ENCODE measurements around the gene OPRPN.

OPRPN gene, protein sequence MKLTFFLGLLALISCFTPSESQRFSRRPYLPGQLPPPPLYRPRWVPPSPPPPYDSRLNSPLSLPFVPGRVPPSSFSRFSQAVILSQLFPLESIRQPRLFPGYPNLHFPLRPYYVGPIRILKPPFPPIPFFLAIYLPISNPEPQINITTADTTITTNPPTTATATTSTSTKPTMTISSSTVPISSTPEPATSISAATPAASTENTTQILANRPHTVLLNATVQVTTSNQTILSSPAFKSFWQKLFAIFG

DNA sequence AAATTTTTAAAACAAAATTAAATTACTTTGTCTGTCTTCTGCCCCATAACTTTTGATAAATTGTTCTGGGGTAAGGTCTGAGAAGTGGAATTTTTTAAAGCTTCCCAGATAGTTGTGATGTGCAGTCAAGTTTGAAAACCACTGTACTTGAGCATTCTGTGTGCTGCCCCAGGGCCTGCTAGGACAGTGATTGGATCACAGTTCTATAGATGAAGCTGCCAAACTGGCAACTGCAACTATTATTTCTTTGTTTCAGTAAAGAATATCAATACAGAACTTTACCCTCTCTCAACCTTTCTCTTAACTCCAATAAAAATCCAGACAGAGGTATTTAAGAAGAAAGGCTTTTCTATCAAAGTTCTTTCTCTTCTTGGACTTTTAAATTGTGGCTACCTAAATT lies at the start of gene OPRPN:
Gene OPRPN (plus strand): TSS at position 361 of the 400 bp plus-strand sequence. CDS start 1,346 bp downstream, outside the sequence.
- DNase-seq = no peak

DNA sequence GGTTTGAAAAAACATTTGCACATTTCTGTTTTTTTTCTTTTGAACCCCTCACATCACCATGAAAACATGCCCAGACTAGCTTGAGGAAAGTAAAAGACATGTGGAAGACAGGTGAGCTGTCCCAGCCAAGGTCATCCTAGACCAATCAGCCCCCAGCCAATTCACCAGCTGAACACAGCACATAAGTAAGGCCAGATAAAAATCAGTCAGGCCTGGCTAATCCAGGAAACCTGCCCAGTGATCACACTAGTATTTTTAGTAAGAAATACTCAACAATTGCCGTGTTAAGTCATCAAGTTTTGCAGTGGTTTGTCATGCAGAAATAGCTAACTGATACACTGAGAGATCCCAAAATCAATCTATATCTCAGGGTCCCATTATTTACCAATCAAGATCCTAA lies 41.6 kb upstream of the OPRPN start:
- DNase-seq = no peak

DNA sequence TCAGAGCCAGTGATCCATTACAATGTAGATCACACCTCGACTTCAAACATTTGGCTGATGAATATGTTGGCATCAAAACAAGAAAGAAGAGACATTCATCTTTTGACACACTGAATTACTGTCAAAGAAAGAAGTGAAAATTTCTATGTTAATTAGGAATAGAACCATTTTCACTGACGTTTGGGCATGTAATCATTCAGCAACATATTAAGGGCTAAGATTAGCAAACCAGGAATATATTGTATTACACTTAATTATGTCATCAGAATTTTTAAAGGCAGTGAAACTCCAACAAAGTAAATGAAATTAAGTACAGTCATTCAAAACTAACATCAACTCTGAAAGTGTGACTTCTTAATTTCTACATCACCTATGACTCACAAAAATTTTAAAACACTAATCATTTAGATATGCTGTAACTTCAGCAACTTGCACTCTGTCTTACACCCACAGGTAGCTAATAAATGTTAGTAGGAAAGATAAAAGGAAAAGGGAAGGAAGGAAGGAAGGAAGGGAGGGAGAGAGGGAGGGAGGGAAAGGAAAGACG lies 38.6 kb upstream of the OPRPN start:
- DNase-seq = no peak

DNA sequence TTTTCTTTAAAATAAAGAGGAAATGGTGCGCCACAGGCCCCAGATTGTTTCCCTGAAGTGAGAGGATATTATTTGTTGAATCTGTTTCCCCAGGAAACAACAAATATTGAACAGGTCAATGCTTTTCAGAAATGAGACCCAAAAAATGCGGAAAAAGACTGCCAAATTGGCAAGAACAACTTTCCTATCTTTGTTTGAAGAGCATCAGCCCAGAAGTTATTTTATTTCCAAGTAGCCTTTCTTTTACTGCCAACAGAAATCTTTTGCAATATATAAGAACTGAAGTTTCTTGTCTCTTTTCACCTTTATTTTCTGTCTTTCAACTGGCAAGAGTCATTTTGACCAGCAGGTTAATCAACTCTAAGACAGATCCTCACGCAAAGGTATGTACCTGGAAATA lies 37.3 kb upstream of the OPRPN start, which contains the start of gene SMR3A:
Gene SMR3A (plus strand): TSS at position 301 of the 400 bp plus-strand sequence. CDS start 1,356 bp downstream, outside the sequence.
- DNase-seq = no peak

DNA sequence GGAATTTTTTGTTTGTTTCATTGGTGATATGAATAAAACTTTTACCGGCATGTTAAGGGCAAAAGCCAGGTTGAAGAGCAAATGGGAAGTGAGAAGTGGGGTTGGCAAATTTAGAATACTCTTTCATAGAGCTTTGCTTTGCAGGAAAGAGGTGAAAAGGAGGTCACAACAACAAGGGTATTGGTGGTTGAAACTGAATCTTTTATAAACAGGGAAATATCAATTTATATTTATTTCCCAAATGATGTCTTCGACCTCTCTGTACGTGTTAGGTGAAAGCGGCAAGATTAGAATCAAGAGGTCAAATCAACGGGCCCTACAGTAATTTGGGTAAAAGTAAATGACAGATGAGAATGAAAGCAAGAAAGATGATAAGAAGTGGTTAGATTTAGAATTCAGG lies 33.7 kb upstream of the OPRPN start:
- DNase-seq = no peak

DNA sequence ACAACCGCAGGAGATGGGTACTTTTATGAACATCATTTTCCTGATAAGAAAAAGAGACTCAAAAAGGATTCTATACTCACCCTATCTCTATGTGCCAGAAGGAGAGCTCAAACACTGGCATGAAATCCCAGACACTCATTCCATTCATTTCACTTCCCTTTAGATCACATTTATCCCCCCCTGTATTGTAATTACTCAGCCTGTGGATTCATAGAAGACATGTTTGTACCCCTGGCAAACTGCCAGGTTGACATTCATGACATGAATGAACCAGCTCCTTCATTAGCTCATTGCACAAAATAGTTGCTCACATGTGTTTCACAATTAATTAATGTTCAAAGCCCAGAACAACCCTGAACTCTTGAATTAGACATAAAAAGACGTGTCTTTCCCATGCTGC lies 32.3 kb upstream of the OPRPN start:
- no peak for DNase-seq

DNA sequence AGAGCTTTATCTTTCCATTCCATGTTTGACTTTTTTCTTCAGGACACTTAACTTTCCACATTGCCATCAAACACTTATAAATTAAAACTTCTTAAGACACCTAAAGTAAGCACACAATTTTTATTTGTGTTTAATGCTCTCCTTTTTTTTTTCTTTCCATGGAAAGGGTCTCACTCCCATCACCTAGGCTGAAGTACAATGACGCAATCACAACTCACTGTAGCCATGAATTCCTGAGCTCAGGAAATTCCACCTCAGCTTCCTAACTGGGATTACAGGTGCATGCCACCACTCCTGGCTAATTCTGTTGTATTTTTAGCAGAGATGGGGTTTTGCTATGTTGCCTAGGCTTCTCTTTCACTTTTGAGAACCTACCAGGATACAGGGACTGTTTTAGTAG lies 29.9 kb upstream of the OPRPN start:
- DNase-seq = no peak

DNA sequence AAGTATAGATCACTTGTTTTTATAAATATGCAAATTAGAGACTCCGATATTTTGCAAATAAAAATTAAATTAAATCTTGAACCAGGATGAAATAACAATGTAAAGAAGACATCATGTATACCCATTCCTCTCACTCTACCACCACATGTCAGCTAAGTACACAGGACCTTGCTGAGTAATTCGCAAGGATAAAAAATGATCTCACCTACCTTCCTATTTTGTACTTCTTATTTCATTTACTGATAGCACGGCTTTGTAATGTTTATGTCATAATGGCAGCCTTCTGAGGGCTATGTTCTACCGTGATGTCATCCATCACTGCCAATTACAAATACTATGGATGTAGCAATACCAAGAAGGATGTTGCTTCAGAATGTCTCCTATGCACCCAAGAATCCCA lies 25.8 kb upstream of the OPRPN start:
- no peak for DNase-seq

DNA sequence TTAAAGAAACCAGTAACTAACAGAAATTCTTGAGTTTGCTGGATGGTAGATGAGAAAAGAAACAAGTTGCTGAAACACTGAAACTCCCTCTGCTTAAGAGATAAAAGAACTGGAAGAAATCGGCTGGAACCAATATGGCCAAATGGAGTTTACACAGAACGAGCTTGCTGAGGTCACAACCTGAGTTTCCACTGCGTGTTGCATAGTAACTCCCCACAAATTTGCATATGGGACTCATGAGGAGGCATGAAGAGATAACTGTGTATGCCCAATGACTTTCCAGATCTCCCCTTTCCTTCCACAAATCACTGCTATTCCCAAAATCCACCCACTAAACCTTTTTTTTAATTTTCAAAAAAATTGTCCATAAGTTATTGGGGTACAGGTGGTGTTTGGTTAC lies 25.0 kb upstream of the OPRPN start:
- no peak for DNase-seq

DNA sequence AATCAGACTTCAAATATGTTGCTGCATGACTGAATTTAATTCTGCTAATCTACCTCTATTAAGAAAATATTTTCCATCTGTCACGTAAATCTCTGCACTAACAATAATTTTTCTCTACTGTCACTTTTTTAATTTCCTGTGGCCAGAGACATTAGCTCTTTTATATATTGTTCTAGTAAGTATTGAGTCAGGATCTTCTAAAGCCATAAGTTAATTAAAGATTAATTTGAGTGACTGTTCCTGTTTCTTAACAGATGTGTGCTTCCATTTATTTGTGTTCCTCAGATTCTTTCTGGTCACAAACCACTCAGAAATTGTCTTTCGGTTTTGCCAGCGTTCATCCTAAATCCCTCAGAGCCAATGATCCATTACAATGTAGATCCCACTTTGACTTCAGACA lies 17.2 kb upstream of the OPRPN start:
- DNase-seq = no peak

DNA sequence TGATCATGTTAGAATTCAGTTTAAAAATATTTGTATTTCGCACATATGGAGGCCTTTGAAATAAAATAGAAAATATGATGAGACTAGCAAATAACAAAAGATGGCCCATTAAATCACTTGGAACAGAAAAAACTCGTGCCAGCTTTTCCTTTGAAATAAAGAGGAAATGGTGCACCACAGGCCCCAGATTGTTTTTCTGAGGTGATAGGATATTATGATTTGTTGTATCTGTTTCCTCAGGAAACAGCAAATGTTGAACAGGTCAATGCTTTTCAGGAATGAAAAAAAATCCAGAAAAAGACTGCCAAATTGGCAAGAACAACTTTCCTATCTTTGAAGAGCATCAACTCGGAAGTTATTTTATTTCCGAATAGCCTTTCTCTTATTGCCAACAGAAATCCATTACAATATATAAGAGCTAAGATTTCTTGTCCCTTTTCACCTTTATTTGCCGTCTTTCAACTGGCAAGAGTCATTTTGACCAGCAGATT lies 15.0 kb upstream of the OPRPN start, which contains the start of gene SMR3B:
Gene SMR3B (plus strand): TSS at position 441 of the 491 bp plus-strand sequence. CDS start 1,380 bp downstream, outside the sequence.
- DNase-seq = no peak

DNA sequence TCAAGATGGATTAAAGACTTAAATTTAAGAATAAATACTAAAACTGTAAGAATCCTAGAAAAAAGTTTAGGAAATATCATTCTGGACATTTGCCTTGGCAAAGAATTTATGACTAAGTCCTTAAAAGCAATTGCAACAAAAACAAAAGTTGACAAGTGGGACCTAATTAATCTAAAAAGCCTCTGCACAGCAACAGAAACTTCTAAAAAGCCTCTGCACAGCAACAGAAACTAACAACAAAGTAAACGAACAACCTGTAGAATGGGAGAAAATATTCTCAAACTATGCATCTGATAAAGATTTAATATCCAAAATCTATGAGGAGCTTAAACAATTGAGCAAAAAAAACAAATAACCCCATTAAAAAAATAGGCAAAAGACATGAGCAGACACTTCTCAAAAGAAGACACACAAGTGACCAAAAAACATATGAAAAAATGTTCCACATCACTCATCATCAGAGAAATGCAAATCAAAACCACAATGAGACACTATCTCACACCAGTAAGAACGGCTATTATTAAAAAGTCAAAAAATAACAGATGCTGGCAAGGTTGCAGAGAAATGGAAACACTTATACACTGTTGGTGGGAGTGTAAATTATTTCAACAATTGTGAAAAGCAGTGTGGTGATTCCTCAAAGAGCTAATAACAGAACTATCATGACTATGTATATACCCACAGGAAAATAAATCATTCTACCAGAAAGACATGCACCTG lies 5.5 kb upstream of the OPRPN start:
- DNase-seq = no peak

DNA sequence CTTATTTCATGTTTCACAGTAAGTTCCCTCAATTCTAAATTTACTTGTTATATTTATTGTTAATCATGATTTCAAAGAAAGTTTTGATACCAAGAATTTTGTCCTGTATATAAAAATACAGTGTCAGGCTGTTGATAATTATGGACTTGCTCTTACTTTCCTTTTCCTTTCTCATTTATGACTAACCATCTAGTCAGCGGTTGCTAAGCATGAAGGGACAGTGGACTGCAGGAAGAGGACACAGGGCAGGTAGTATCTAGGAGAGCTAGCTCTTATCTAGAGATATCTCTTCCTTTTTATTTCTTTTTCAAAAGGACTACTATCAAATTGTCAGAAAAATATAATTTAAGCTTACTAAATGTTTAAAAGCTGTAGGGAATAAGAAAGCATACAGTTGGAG lies 1.6 kb downstream of the OPRPN start:
- DNase-seq = no peak

DNA sequence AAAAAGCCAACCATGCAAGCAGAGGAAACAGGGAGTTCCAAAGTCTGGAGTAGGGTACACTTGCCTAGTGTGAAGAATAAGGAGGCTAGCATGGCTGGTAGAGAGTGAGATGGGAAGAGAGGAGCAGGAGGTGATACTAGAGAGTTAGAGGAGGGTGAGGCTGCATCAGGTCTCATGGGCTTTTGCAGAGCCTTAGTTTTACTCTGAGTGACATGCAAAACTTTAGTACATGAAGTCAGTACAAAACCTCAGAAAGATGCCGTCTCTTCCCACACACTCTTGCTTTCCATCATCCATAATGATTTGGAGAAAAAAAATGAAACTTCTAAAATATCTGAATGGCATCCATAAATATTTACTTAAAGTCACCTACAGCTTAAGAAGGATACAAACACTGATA lies 5.0 kb downstream of the OPRPN start:
- no peak for DNase-seq

DNA sequence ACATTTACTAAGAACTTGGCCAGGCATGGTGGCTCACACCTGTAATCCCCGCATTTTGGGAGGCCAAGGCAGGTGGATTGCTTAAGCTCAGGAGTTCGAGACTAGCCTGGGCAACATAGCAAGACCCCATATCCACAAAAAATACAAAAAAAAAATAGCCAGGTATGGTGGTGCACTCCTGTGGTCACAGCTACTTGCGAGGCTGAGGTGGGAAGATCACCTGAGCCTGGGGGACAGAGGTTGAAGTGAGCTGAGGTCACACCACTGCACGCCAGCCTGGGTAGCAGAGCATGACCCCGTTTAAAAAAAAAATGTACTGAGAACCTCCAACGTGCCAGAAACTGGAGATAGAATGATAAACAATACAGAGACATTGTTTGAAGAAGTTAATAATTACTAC lies 8.0 kb downstream of the OPRPN start:
- no peak for DNase-seq

DNA sequence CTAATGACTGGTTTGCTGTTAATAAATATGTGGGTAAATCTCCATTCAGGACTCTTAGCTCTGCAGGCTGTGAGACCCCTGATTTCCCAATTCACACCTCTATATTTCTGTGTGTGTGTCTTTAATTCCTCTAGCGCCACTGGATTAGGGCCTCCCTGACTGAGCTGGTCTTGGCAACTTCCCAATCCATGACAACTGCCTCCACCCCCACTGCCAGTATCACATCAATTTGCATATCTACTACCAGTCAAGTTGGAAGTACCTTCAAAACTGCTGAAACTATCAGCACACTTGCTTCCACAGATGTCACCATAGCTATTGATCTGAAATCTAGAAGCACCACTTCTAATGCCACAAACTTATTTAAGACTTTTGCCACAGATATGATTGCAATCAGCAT lies 27.6 kb downstream of the OPRPN start:
- no peak for DNase-seq

DNA sequence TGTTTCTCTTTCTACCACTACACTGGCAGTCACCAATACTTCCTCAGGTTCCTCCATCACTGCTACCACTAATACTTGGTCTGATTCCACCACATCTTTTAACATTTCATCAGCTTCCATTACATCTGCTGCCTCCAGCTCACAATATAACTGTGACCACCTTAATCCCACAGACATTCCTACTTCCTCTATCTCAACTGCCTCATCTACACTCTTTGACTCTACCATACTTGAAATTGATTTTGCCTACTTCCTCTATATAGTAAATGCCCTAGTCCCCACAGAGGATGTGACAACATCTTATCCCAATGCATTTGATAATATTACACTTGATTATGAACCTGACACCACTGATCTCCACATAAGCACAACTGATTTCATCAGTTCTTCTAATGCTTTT lies 29.0 kb downstream of the OPRPN start:
- DNase-seq = no peak

DNA sequence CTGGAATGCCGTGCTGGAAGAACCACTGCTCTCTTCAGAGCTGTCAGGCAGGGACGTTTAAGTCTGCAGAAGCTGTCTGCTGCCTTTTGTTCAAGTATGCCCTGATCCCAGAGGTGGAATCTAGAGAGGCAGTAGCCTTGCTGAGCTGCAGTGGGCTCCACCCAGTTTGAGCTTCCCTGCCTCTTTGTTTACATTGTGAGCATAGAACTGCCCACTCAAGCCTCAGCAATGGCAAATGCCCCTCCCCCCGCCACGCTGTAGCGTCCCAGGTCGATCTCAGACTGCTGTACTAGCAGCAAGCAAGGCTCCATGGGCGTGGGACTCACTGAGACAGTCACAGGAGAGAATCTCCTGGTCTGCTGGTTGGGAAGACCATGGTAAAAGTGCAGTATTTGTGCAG lies 39.5 kb downstream of the OPRPN start:
- no peak for DNase-seq

DNA sequence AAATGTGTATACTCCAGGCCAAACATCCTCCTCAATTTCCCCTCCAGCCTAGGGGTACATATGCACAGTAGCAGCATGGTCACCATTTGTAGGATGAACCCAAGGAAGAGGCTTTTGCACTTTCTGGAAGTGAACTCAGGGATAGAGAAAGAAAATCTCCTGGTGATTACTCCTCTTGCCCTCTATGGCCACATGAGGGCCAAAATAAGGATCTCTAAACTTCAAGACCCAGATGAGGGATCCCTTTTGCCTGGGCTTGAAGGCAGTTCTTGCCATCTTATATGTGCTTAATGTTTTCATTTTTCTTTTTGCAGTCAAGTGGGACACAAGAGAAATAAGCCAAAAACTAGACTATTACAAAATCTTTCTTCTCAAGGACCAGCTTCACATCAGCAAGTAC lies 44.7 kb downstream of the OPRPN start:
- DNase-seq = no peak

DNA sequence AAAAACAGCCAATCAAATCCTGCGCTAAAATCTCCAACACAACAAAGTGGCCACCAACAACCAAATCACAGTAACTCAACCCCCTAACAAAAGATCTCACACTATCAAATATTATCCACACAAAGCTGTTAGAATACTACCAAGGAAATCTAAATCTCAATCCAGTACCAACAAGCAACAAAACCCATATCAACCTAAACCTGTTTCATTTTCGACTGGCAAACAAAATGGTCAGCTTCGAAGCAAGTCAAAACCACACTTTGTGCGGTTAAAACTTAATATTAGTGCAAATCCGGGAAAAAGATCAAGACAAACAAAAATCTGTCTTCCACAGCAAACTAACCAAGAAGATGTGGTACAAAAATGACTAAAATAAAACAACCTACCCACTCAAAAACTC lies 45.6 kb downstream of the OPRPN start:
- DNase-seq = no peak

DNA sequence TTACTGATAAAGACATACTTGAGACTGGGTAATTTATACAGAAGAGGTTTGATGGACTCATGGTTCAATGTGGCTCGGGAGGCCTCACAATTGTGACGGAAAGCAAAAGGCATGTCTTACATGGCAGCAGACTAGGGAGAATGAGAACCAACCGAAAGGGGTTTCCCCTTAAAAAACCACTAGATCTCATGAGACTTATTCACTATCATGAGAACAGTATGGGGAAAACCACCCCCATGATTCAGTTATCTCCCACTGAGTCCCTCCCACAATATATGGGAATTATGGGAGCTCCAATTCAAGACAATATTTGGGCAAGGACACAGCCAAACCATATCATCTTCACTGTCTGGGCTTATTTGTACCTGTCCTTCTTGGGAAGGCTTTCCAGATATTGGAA lies 51.5 kb downstream of the OPRPN start:
- DNase-seq = no peak

DNA sequence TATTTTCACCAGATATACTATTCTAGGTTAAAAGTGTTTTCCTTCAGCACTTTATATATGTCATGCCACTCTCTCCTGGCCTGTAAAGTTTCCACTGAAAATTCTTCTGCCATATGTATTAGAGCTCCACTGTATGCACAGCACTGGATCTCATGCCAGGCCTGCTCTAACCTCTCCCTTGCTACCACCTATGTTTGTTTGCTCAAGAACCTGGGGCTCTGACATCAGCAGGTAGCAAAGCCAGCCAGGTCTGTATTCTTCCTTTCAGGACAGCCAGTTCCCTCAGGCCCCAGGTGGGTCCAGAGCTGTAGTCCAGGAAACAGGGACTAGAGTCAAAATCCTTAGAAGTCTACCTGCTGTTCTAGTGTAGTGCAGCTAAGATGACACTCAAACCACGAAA lies 55.2 kb downstream of the OPRPN start:
- no peak for DNase-seq
